OCI-LY1 (cell line): ENCODE measurements around the gene SSTR4.

Experiments used
- H2AFZ ChIP-seq: fragments of 200-600 bp; sonication (generic), shearing (Covaris generic); 2 replicates; pipeline ENCODE4 v1.6.0; 2014; ENCODE audit warnings: antibody characterized with exemption, mild to moderate bottlenecking, low read length
- H3F3A ChIP-seq: fragments of 200-600 bp; sonication (generic), shearing (Covaris generic); 2 replicates; pipeline ENCODE4 v1.6.0; 2014; ENCODE audit warnings: mild to moderate bottlenecking, antibody characterized with exemption, low read length, moderate library complexity; ENCODE audit not compliant: insufficient read depth
- H3K27ac ChIP-seq: fragments of 200-600 bp; sonication (generic); 2 replicates; pipeline ENCODE4 v1.5.1; 2014; ENCODE audit warnings: low read length, mixed run types, mild to moderate bottlenecking, low read depth; ENCODE audit not compliant: poor library complexity, severe bottlenecking
- H3K27me3 ChIP-seq: fragments of 200-600 bp; sonication (generic); 2 replicates; pipeline ENCODE4 v1.6.0; 2014; ENCODE audit warnings: antibody characterized with exemption, mild to moderate bottlenecking, low read length, moderate library complexity; ENCODE audit not compliant: insufficient read depth
- H3K36me3 ChIP-seq: fragments of 200-600 bp; sonication (generic); 2 replicates; pipeline ENCODE4 v1.6.1; 2014; ENCODE audit warnings: mild to moderate bottlenecking, antibody characterized with exemption, low read length, moderate library complexity, mixed read lengths; ENCODE audit not compliant: insufficient read depth
- H3K4me1 ChIP-seq: fragments of 200-600 bp; sonication (generic); 2 replicates; pipeline ENCODE4 v1.5.1; 2014; ENCODE audit warnings: mild to moderate bottlenecking, low read length, moderate library complexity; ENCODE audit not compliant: insufficient read depth, severe bottlenecking
- H3K4me2 ChIP-seq: fragments of 200-600 bp; sonication (generic), shearing (Covaris generic); 2 replicates; pipeline ENCODE4 v1.6.1; 2014; ENCODE audit warnings: low read length
- H3K4me3 ChIP-seq: fragments of 200-600 bp; sonication (generic); 2 replicates; pipeline ENCODE4 v1.5.1; 2014; ENCODE audit warnings: low read length, low read depth, mild to moderate bottlenecking, mixed read lengths; ENCODE audit not compliant: poor library complexity, severe bottlenecking
- H3K79me2 ChIP-seq: fragments of 200-600 bp; shearing (Covaris generic); 2 replicates; pipeline ENCODE4 v1.6.1; 2016; ENCODE audit warnings: mixed run types, low read length, mixed read lengths; ENCODE audit not compliant: insufficient read depth
- H3K9ac ChIP-seq: fragments of 200-600 bp; sonication (generic), shearing (Covaris generic); 2 replicates; pipeline ENCODE4 v1.6.1; 2014; ENCODE audit warnings: mild to moderate bottlenecking, low read length, mixed read lengths
- H3K9me2 ChIP-seq: fragments of 200-600 bp; sonication (generic), shearing (Covaris generic); 2 replicates; pipeline ENCODE4 v1.6.1; 2014; ENCODE audit warnings: low read depth, mild to moderate bottlenecking, low read length, mixed read lengths
- H3K9me3 ChIP-seq: fragments of 200-600 bp; shearing (Covaris generic); 2 replicates; pipeline ENCODE4 v1.6.1; 2014; ENCODE audit warnings: low read length, mixed read lengths
- H4K20me1 ChIP-seq: fragments of 200-600 bp; sonication (generic), shearing (Covaris generic); 2 replicates; pipeline ENCODE4 v1.6.0; 2016; ENCODE audit warnings: mild to moderate bottlenecking, low read length; ENCODE audit not compliant: insufficient read depth
- EZH2 ChIP-seq: fragments of 200-600 bp; sonication (generic), shearing (Covaris generic); IDR thresholded peaks from 2 replicates; pipeline ENCODE4 v1.8.0; 2017; ENCODE audit warnings: borderline replicate concordance, mixed run types, mild to moderate bottlenecking, antibody characterized with exemption, low read length, moderate library complexity, mixed read lengths
- TF ChIP-seq, protein P1 (sequence below): fragments of 200-600 bp; sonication (generic), shearing (Covaris generic); IDR thresholded peaks from 2 replicates; pipeline ENCODE4 v1.5.1; 2017; ENCODE audit warnings: mild to moderate bottlenecking, antibody characterized with exemption, low read length, moderate library complexity, mixed read lengths

SSTR4 gene

DNA sequence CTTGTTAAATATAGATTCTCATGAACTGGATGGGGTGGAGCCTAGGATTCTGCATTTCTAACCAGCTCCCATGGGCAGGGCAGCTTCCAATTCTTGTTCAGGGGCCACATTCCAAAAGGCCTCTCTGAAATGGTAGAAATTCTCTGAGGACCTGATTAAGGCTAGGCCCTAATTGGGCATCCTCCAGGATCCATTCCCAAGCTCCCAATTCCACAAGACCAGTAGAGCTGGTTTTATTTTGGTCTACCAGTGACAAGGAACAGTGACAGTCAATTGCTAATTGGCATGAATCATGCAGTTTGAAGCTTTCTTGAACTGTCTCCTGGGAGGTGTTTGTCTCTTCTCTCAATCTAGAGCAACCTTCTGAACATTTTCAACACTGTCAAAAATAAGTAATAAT lies 11.3 kb downstream of the SSTR4 start:
- Histone ChIP-seq H3F3A (no peaks in the 10 kb centered on the region), H3K79me2 (no peaks in the 10 kb centered on the region), H3K4me3 (no peak overlapping the region), H3K9me2 (no peaks in the 10 kb centered on the region), H3K27me3 (no peaks in the 10 kb centered on the region), H3K9me3 (no peaks in the 10 kb centered on the region), H2AFZ (no peak overlapping the region), H3K4me2 (no peak overlapping the region), H3K4me1 (no peaks in the 10 kb centered on the region), H3K9ac (no peak overlapping the region), H3K27ac (no peak overlapping the region), H3K36me3 (no peaks in the 10 kb centered on the region), H4K20me1 (no peaks in the 10 kb centered on the region)
- no peak for TF ChIP-seq EZH2
- TF ChIP-seq, protein P1, sequence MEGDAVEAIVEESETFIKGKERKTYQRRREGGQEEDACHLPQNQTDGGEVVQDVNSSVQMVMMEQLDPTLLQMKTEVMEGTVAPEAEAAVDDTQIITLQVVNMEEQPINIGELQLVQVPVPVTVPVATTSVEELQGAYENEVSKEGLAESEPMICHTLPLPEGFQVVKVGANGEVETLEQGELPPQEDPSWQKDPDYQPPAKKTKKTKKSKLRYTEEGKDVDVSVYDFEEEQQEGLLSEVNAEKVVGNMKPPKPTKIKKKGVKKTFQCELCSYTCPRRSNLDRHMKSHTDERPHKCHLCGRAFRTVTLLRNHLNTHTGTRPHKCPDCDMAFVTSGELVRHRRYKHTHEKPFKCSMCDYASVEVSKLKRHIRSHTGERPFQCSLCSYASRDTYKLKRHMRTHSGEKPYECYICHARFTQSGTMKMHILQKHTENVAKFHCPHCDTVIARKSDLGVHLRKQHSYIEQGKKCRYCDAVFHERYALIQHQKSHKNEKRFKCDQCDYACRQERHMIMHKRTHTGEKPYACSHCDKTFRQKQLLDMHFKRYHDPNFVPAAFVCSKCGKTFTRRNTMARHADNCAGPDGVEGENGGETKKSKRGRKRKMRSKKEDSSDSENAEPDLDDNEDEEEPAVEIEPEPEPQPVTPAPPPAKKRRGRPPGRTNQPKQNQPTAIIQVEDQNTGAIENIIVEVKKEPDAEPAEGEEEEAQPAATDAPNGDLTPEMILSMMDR: no peak

DNA sequence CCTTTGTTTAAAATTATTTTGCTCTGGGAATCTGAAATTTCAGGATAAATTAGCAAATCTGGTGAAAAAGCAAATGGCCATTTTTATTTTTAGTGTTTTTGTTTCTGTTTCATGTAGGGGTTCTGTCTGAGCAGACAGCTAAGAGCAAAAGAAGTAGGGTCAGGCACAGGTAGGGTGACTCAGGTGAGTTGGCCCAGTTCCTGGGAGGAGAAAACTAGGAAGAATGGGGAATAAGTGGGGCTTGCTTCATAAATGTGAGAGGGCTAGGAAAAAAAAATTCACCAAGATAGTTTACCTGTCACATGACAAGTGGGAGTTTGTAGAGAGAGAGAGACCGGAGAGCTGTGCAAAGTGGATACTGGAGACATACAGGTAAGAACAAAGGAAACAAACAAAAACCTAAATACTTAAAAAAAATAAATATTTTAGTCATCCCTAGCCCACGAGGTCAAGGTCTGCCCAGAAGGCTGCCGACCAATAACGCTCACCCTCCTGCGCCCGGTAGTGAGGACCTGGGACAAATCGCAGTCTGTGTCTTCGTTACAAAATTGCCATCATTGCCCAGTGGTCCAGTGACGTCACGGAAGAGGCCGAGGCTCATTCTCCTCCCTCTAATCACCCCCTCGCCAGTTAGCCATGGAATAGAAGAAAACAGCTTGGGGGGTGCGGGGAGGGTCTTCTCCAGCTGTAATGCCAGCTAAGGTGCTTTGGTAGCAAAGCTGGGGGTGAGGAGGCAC lies 12.1 kb downstream of the SSTR4 start:
- Histone ChIP-seq H3K9me3 (no peaks in the 10 kb centered on the region), H3K36me3 (no peaks in the 10 kb centered on the region), H3K4me2 (no peak overlapping the region), H3K9ac (no peak overlapping the region), H3K9me2 (no peaks in the 10 kb centered on the region), H3K27me3 (no peaks in the 10 kb centered on the region), H2AFZ (no peak overlapping the region), H3K79me2 (no peaks in the 10 kb centered on the region), H3K4me1 (no peaks in the 10 kb centered on the region), H3K27ac (no peak overlapping the region), H3K4me3 (no peak overlapping the region), H4K20me1 (no peaks in the 10 kb centered on the region), H3F3A (no peaks in the 10 kb centered on the region)
- no peak for TF ChIP-seq EZH2
- TF ChIP-seq, protein P1: no peak

DNA sequence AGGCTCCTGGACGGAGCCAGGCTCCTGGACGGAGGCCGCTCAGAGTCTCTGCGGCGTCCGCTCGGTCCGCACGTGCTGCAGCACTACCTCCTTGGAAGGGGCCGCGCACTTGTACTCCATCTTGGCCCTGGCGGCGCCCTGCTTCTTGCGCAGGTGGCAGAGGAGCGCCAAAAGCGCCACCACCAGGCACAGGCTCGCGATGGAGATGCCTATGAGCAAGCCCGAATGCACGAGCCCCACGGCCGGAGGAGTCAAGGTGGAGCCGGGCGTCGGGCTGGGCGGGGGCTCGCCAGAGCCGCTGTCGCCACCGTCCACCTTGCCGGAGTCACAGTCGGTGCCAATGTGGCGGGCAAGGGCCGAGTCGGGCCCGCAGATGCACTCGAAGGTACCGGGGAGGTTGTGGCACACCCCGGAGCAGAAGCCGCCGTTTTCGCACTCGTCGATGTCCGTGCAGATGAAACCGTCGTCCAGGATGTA lies 12.7 kb downstream of the SSTR4 start:
- Histone ChIP-seq H3K4me2 (no peak overlapping the region), H3K4me1 (no peaks in the 10 kb centered on the region), H3K9ac (no peak overlapping the region), H3K27ac (no peak overlapping the region), H3K9me2 (no peaks in the 10 kb centered on the region), H2AFZ (no peak overlapping the region), H3K27me3 (no peaks in the 10 kb centered on the region), H4K20me1 (no peaks in the 10 kb centered on the region), H3K36me3 (no peaks in the 10 kb centered on the region), H3K9me3 (no peaks in the 10 kb centered on the region), H3K79me2 (no peaks in the 10 kb centered on the region), H3F3A (no peaks in the 10 kb centered on the region), H3K4me3 (no peak overlapping the region)
- TF ChIP-seq EZH2: no peak
- TF ChIP-seq, protein P1: no peak
